Brain microvascular endothelial cell (primary cell): ENCODE measurements around the gene MYO7A.

ENCODE experiments used
- DNase-seq: peaks from one replicate; pipeline ENCODE4 v3.0.0-alpha.2; 2020
- H3K27ac ChIP-seq: fragments of 250-450 bp; sonication (Bioruptor Pico); 2 replicates; pipeline ENCODE4 v1.5.1; 2020; ENCODE audit warnings: mild to moderate bottlenecking, moderate library complexity
- H3K27me3 ChIP-seq: fragments of 250-450 bp; sonication (Bioruptor Pico); replicated peaks from 2 replicates; pipeline ENCODE4 v1.5.1; 2020; ENCODE audit warnings: mild to moderate bottlenecking
- H3K36me3 ChIP-seq: fragments of 250-450 bp; sonication (Bioruptor Pico); replicated peaks from 2 replicates; pipeline ENCODE4 v1.5.1; 2020; ENCODE audit warnings: mild to moderate bottlenecking
- H3K4me3 ChIP-seq: 2 replicates; pipeline ENCODE4 v1.5.1; 2011; ENCODE audit warnings: low read depth, mild to moderate bottlenecking, control low read depth, low read length, moderate library complexity
- CTCF ChIP-seq: IDR thresholded peaks from 2 replicates; pipeline ENCODE4 v1.5.1; 2011; ENCODE audit warnings: low read depth, mild to moderate bottlenecking, moderate library complexity, low read length, control low read depth, inconsistent platforms; ENCODE audit errors: missing control alignments
- in situ Hi-C: cut with HindIII; loops from 2 replicates; pipeline ENCODE4 v1.10.0; 2017; ENCODE audit warnings: low sequenced_read_pairs, low pct_ligation_motif_present

The MYO7A gene

GRCh38 chr11:77118971-77119370, 9.1 kb upstream of the MYO7A start:
- TF ChIP-seq CTCF: no peak
- DNase-seq: no peak
- Histone ChIP-seq H3K27ac (no peak overlapping the region), H3K4me3 (no peak overlapping the region), H3K36me3 (peaks cover 11% of the 10 kb centered on the region), H3K27me3 (no peaks in the 10 kb centered on the region)
- in situ Hi-C loops: no loop called here

GRCh38 chr11:77119531-77119936, 8.5 kb upstream of the MYO7A start:
- in situ Hi-C loops: no loop called here
- Histone ChIP-seq H3K27me3 (no peaks in the 10 kb centered on the region), H3K4me3 (no peak overlapping the region)

GRCh38 chr11:77120571-77120970, 7.5 kb upstream of the MYO7A start:
- DNase-seq: no peak
- no peak for TF ChIP-seq CTCF
- Histone ChIP-seq H3K27ac (no peak overlapping the region), H3K4me3 (no peak overlapping the region), H3K27me3 (no peaks in the 10 kb centered on the region), H3K36me3 (peaks cover 11% of the 10 kb centered on the region)
- in situ Hi-C loops: no loop called here

More at GRCh38 chr11:77119531-77119936, 8.5 kb upstream of the MYO7A start:
- no peak for DNase-seq
- Histone ChIP-seq H3K27ac (no peak overlapping the region), H3K36me3 (peaks cover 11% of the 10 kb centered on the region)
- no peak for TF ChIP-seq CTCF

GRCh38 chr11:77121096-77121640, 6.9 kb upstream of the MYO7A start:
- no peak for TF ChIP-seq CTCF
- Histone ChIP-seq H3K27ac (no peak overlapping the region), H3K36me3 (peaks cover 11% of the 10 kb centered on the region), H3K27me3 (no peaks in the 10 kb centered on the region), H3K4me3 (no peak overlapping the region)
- in situ Hi-C loops: no loop called here
- DNase-seq: no peak

- H3K27me3 ChIP-seq: no peaks in the 10 kb centered on the region
- in situ Hi-C loops: no loop called here
- H3K36me3 ChIP-seq: peaks cover 11% of the 10 kb centered on the region
- DNase-seq: no peak
- no peak for TF ChIP-seq CTCF
- H3K4me3 ChIP-seq: no peak overlapping the region
- H3K27ac ChIP-seq: no peak overlapping the region
Measured at GRCh38 chr11:77121876-77122575, 6.0 kb upstream of the MYO7A start.
